HUES6 (cell line): Measurements from ENCODE around the gene SLC24A1.

Experiments
- H3K27ac ChIP-seq: 2 replicates; pipeline ENCODE4 v1.7.0; 2013; ENCODE audit warnings: low read depth, mild to moderate bottlenecking, low read length, inconsistent platforms
- H3K27me3 ChIP-seq: 2 replicates; pipeline ENCODE4 v1.6.1; 2013; ENCODE audit warnings: low read length; ENCODE audit not compliant: control insufficient read depth, insufficient read depth
- H3K36me3 ChIP-seq: 2 replicates; pipeline ENCODE4 v1.6.1; 2013; ENCODE audit warnings: low read length; ENCODE audit not compliant: control insufficient read depth, insufficient read depth
- H3K4me1 ChIP-seq: 2 replicates; pipeline ENCODE4 v1.6.1; 2013; ENCODE audit warnings: low read length; ENCODE audit not compliant: control insufficient read depth, insufficient read depth
- H3K4me3 ChIP-seq: 2 replicates; pipeline ENCODE4 v1.5.1; 2013; ENCODE audit warnings: low read depth, low read length
- H3K9ac ChIP-seq: one replicate; pipeline ENCODE4 v1.6.1; 2013; ENCODE audit warnings: mild to moderate bottlenecking, low read length
- H3K9me3 ChIP-seq: 2 replicates; pipeline ENCODE4 v1.6.1; 2013; ENCODE audit warnings: low read depth, low read length; ENCODE audit not compliant: control insufficient read depth, insufficient read depth

The SLC24A1 gene

GRCh38 chr15:65653801-65654521, 32.2 kb downstream of the SLC24A1 start:
- no peaks in the 10 kb centered on the region for H3K4me1 ChIP-seq
- H3K9ac ChIP-seq: no peak overlapping the region
- no peaks in the 10 kb centered on the region for H3K9me3 ChIP-seq
- H3K36me3 ChIP-seq: no peaks in the 10 kb centered on the region
- H3K4me3 ChIP-seq: no peak overlapping the region
- no peaks in the 10 kb centered on the region for H3K27me3 ChIP-seq
- no peak overlapping the region for H3K27ac ChIP-seq

- Histone ChIP-seq H3K9me3 (no peaks in the 10 kb centered on the region), H3K27me3 (no peaks in the 10 kb centered on the region), H3K4me1 (no peaks in the 10 kb centered on the region), H3K9ac (no peak overlapping the region), H3K4me3 (no peak overlapping the region), H3K27ac (no peak overlapping the region), H3K36me3 (no peaks in the 10 kb centered on the region)
Observed at GRCh38 chr15:65655026-65655425, 33.3 kb downstream of the SLC24A1 start.

GRCh38 chr15:65655457-65655856, 33.7 kb downstream of the SLC24A1 start:
- Histone ChIP-seq H3K4me3 (no peak overlapping the region), H3K36me3 (no peaks in the 10 kb centered on the region), H3K27me3 (no peaks in the 10 kb centered on the region), H3K9me3 (no peaks in the 10 kb centered on the region), H3K4me1 (no peaks in the 10 kb centered on the region), H3K27ac (no peak overlapping the region), H3K9ac (no peak overlapping the region)

GRCh38 chr15:65659502-65660052, 37.8 kb downstream of the SLC24A1 start:
- H3K27me3 ChIP-seq: no peaks in the 10 kb centered on the region
- H3K9me3 ChIP-seq: no peaks in the 10 kb centered on the region
- H3K27ac ChIP-seq: no peak overlapping the region
- H3K36me3 ChIP-seq: no peaks in the 10 kb centered on the region
- no peak overlapping the region for H3K4me3 ChIP-seq
- H3K9ac ChIP-seq: no peak overlapping the region
- no peaks in the 10 kb centered on the region for H3K4me1 ChIP-seq

GRCh38 chr15:65660927-65661326, 39.2 kb downstream of the SLC24A1 start:
- Histone ChIP-seq H3K27ac (no peak overlapping the region), H3K4me3 (no peak overlapping the region)

GRCh38 chr15:65663521-65663920, 41.8 kb downstream of the SLC24A1 start:
- Histone ChIP-seq H3K4me1 (no peaks in the 10 kb centered on the region), H3K27ac (no peak overlapping the region), H3K36me3 (no peaks in the 10 kb centered on the region), H3K9me3 (no peaks in the 10 kb centered on the region), H3K9ac (no peak overlapping the region), H3K4me3 (no peak overlapping the region), H3K27me3 (no peaks in the 10 kb centered on the region)

More at GRCh38 chr15:65660927-65661326, 39.2 kb downstream of the SLC24A1 start:
- Histone ChIP-seq H3K9me3 (no peaks in the 10 kb centered on the region), H3K36me3 (no peaks in the 10 kb centered on the region), H3K4me1 (no peaks in the 10 kb centered on the region), H3K9ac (no peak overlapping the region), H3K27me3 (no peaks in the 10 kb centered on the region)

- H3K4me1 ChIP-seq: no peaks in the 10 kb centered on the region
- no peaks in the 10 kb centered on the region for H3K9me3 ChIP-seq
- H3K4me3 ChIP-seq: no peak overlapping the region
- H3K36me3 ChIP-seq: no peaks in the 10 kb centered on the region
- no peak overlapping the region for H3K9ac ChIP-seq
- H3K27me3 ChIP-seq: no peaks in the 10 kb centered on the region
- no peak overlapping the region for H3K27ac ChIP-seq
Observed at GRCh38 chr15:65666257-65666656, 44.5 kb downstream of the SLC24A1 start.

- Histone ChIP-seq H3K36me3 (no peaks in the 10 kb centered on the region), H3K27ac (no peak overlapping the region), H3K9ac (no peak overlapping the region), H3K4me3 (no peak overlapping the region), H3K9me3 (no peaks in the 10 kb centered on the region), H3K4me1 (no peaks in the 10 kb centered on the region), H3K27me3 (no peaks in the 10 kb centered on the region)
Observed at GRCh38 chr15:65675551-65675950, 53.8 kb downstream of the SLC24A1 start.

- Histone ChIP-seq H3K36me3 (no peaks in the 10 kb centered on the region), H3K27ac (no peak overlapping the region), H3K4me1 (no peaks in the 10 kb centered on the region), H3K9ac (no peak overlapping the region), H3K4me3 (no peak overlapping the region), H3K27me3 (no peaks in the 10 kb centered on the region), H3K9me3 (no peaks in the 10 kb centered on the region)
Observed at GRCh38 chr15:65676123-65676522, 54.4 kb downstream of the SLC24A1 start.

- Histone ChIP-seq H3K9me3 (no peaks in the 10 kb centered on the region), H3K9ac (no peak overlapping the region), H3K27me3 (no peaks in the 10 kb centered on the region), H3K4me3 (no peak overlapping the region), H3K4me1 (no peaks in the 10 kb centered on the region), H3K36me3 (no peaks in the 10 kb centered on the region), H3K27ac (no peak overlapping the region)
Observed at GRCh38 chr15:65680544-65680943, 58.8 kb downstream of the SLC24A1 start.

GRCh38 chr15:65682404-65682911, 60.7 kb downstream of the SLC24A1 start:
- H3K4me1 ChIP-seq: no peaks in the 10 kb centered on the region
- no peaks in the 10 kb centered on the region for H3K27me3 ChIP-seq
- no peaks in the 10 kb centered on the region for H3K9me3 ChIP-seq
- no peak overlapping the region for H3K4me3 ChIP-seq
- H3K27ac ChIP-seq: no peak overlapping the region
- no peak overlapping the region for H3K9ac ChIP-seq
- H3K36me3 ChIP-seq: no peaks in the 10 kb centered on the region
